MM.1S (cell line): ENCODE data around the gene KCNC1.

Experiments
- CTCF ChIP-seq: fragments of 300-600 bp; sonication (generic); IDR thresholded peaks from 2 replicates; pipeline ENCODE4 v1.5.1; 2016; ENCODE audit warnings: antibody characterized with exemption, low read length, mixed read lengths
- EZH2 ChIP-seq: fragments of 300-600 bp; sonication (generic); optimal IDR thresholded peaks from 2 replicates; pipeline ENCODE3; 2017; ENCODE audit warnings: low read depth, mild to moderate bottlenecking, antibody characterized with exemption, low read length, mixed read lengths

DNA sequence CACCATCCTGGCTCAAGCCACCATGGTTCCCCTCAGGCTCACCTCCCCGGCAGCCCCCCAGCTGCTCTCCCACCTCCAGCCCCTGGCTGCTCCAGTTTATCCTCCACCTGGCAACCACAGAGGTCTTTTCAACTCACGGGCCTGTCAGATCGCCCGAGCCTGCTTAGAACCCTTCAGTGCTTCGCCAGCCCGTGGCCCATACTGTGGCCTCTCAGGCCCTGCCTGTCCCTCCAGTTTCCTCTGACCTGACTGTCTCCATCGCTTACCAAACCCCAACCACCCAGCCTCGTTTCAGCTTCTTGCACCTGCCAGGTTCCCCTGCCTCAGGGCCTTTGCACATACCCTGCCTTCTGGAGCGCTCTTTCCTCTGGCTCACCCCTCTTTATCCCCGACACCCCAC lies 6.9 kb downstream of the KCNC1 start:
- no peak for TF ChIP-seq CTCF
- TF ChIP-seq EZH2: no peak
